Sigmoid colon (tissue), 7 donors: Measurements from ENCODE around the gene CHTOP. TPM values are rescaled to one million over a fixed set of nuclear protein-coding genes. Genes with fewer than 3 reads are reported as not detected.

Experiments used
- DNase-seq: peaks from one replicate; pipeline ENCODE4 v3.0.0-alpha.2; 2019
- H3K27ac ChIP-seq, 4 donors: fragments of 200-600 bp; sonication (generic); one replicate each; pipeline ENCODE4 v1.5.1; 2016 to 2019; ENCODE audit warnings: mild to moderate bottlenecking in 1 of 4
- H3K27me3 ChIP-seq, 3 donors: fragments of 200-600 bp; sonication (generic); one replicate each; pipeline ENCODE4 v1.5.1; 2019; ENCODE audit warnings: mild to moderate bottlenecking in 1 of 3
- H3K36me3 ChIP-seq, 4 donors: fragments of 200-600 bp; sonication (generic); one replicate each; pipeline ENCODE4 v1.5.1; 2016 to 2019
- H3K4me1 ChIP-seq, 4 donors: fragments of 200-600 bp; sonication (generic); one replicate each; pipeline ENCODE4 v1.5.1; 2017 to 2019
- H3K4me3 ChIP-seq, 4 donors: fragments of 200-600 bp; sonication (generic); one replicate each; pipeline ENCODE4 v1.5.1; 2017 to 2019; ENCODE audit warnings: mild to moderate bottlenecking in 2 of 4, moderate library complexity in 1 of 4
- H3K9me3 ChIP-seq, 4 donors: fragments of 200-600 bp in 3 of 4; sonication (generic) in 3 of 4; one replicate each; pipeline versions ENCODE4 v1.5.1 to v1.6.1; 2013 to 2019
- EP300 ChIP-seq, 4 donors: sonication (generic); formaldehyde crosslinking; IDR thresholded peaks; one replicate each; pipeline ENCODE4 v1.6.1; 2017; ENCODE audit warnings: antibody characterized with exemption in 4 of 4
- POLR2A ChIP-seq, 2 donors: fragments of 450-650 bp; IDR thresholded peaks; one replicate each; pipeline ENCODE4 v1.6.1; 2016; ENCODE audit warnings: antibody characterized with exemption in 2 of 2, mild to moderate bottlenecking in 2 of 2, moderate library complexity in 2 of 2
- POLR2AphosphoS5 ChIP-seq, 4 donors: sonication (generic); formaldehyde crosslinking; IDR thresholded peaks; one replicate each; pipeline ENCODE4 v1.6.1; 2017; ENCODE audit warnings: antibody characterized with exemption in 4 of 4
- WGBS, 2 donors: extraction: QIAGEN DNeasy Blood & Tissue Kit; methylation state at CpG; one replicate each; pipeline ENCODE4 v1.1.7; 2013; 5-methylcytosine and 5-hydroxymethylcytosine counted together
- intact Hi-C: fragments of 100-400 bp; cut with DNase I; formaldehyde crosslinking; loops from one replicate; pipeline ENCODE4 v1.15.1; 2023
- polyA plus RNA-seq, 3 donors: library from polyadenylated mRNA; stranded (reverse); fragments of 200-250 nt; gene quantifications; one replicate each; pipeline ENCODE4 v1.2.3, GENCODE V29; 2013
- total RNA-seq, 4 donors: library from RNA; depleted of rRNA; stranded (reverse); fragments of >200 nt; gene quantifications; one replicate each; pipeline ENCODE4 v1.1.0, GENCODE V29; 2016
- TF ChIP-seq, protein P1 (sequence below), 4 experiments: fragments of 450-650 bp in 3 of 4; fragments of 200-600 bp in 1 of 4; IDR thresholded peaks; one replicate each; pipeline ENCODE4 v1.5.1; 2016 to 2019; ENCODE audit warnings: antibody characterized with exemption in 4 of 4, mild to moderate bottlenecking in 3 of 4, moderate library complexity in 2 of 4
- donor health status: healthy with polysubstance abuse.
- donor health status: Bipolar disorder and iron deficiency.
- donor health status: healthy.

CHTOP gene
- total and polyA plus RNA-seq, 7 donors = 35.4 to 65.4 (median 49.3) TPM

DNA sequence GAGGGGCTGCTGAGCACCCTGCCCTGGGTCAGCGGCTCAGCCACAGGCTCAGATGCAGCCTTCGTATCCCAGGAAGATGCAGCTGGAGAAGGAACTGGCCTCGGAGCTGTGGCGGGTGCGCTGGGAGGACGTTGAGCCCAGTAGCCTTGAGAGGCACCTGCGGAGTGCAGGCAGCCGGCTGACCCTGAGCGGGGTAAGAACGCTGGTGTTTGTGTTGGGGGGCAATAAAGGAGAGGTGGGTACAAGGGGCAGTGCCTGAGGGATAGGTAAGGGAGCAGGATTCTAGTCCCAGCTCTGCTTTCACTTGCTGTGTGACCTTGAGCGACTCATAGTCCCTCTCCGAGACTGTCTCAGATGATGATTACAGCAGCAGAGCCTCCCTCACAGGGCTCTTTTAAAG, 51.0 kb downstream of the CHTOP start:
- WGBS, 2 donors = 53 to 74% methylated on average over 12 of the region's 12 CpGs
- Histone ChIP-seq H3K4me3 (no peak overlapping the region), H3K36me3 (no peaks in the 10 kb centered on the region), H3K4me1 (peaks cover 0 to 3% (median under 1%) of the 10 kb centered on the region in 4 donors), H3K9me3 (no peaks in the 10 kb centered on the region), H3K27ac (no peak overlapping the region), H3K27me3 (peaks cover 0 to 22% (median 10%) of the 10 kb centered on the region in 3 donors)
- DNase-seq = no peak
- intact Hi-C loops = no loop called here
- TF ChIP-seq POLR2A (IDR thresholded peaks at IDR 0.05) (no peak), POLR2AphosphoS5 (IDR thresholded peaks at IDR 0.05) (no peak)
- TF ChIP-seq, protein P1, sequence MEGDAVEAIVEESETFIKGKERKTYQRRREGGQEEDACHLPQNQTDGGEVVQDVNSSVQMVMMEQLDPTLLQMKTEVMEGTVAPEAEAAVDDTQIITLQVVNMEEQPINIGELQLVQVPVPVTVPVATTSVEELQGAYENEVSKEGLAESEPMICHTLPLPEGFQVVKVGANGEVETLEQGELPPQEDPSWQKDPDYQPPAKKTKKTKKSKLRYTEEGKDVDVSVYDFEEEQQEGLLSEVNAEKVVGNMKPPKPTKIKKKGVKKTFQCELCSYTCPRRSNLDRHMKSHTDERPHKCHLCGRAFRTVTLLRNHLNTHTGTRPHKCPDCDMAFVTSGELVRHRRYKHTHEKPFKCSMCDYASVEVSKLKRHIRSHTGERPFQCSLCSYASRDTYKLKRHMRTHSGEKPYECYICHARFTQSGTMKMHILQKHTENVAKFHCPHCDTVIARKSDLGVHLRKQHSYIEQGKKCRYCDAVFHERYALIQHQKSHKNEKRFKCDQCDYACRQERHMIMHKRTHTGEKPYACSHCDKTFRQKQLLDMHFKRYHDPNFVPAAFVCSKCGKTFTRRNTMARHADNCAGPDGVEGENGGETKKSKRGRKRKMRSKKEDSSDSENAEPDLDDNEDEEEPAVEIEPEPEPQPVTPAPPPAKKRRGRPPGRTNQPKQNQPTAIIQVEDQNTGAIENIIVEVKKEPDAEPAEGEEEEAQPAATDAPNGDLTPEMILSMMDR (IDR thresholded peaks at IDR 0.05) = no peak

DNA sequence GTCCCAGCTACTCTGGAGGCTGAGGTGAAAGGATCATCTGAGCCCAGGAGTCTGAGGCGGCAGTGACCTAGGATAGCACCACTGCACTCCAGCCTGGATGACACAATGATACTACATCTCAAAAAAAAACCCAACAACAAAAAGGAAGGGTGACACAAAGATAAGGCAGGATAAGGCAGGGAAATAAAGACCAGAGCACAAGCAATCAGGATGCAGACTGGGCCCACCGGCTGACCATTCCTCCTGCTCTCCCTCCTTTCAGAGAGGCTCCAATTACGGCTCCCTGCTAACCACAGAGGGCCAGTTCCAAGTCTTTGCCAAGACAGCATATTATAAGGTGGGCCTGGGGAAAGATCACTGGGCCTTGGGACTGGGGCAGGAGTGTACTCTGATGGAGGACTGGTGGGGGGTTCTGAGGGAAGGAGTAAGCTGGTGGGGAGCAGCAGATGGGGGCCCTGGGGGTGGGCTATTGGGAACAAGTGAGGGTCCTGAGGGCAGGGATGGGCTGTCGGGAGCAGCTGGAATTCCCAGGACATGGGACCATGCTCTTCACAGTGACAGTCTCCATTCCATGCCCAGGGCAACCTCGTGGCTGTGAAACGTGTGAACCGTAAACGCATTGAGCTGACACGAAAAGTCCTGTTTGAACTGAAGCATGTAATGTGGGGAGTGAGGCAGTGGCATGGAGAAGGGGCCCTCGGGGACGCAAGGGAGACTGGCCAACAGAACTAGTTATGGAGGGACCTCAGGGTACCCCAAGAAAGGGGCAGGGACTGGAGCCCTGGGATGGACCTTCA, 51.9 kb downstream of the CHTOP start:
- no peak overlapping the region for H3K27ac ChIP-seq
- no peaks in the 10 kb centered on the region for H3K9me3 ChIP-seq
- H3K4me1 ChIP-seq = no peaks in the 10 kb centered on the region
- no peak overlapping the region for H3K4me3 ChIP-seq
- H3K36me3 ChIP-seq = no peaks in the 10 kb centered on the region
- peaks cover 0 to 13% (median 1%) of the 10 kb centered on the region in 3 donors for H3K27me3 ChIP-seq
- intact Hi-C loops = no loop called here
- no peak for TF ChIP-seq POLR2AphosphoS5 (IDR thresholded peaks at IDR 0.05)
- no peak for TF ChIP-seq EP300 (IDR thresholded peaks at IDR 0.05)
- no peak for TF ChIP-seq POLR2A (IDR thresholded peaks at IDR 0.05)
- TF ChIP-seq, protein P1 (IDR thresholded peaks at IDR 0.05) = no peak
- 81% methylated on average over 11 of the region's 11 CpGs for WGBS, 2 donors
- DNase-seq = no peak

DNA sequence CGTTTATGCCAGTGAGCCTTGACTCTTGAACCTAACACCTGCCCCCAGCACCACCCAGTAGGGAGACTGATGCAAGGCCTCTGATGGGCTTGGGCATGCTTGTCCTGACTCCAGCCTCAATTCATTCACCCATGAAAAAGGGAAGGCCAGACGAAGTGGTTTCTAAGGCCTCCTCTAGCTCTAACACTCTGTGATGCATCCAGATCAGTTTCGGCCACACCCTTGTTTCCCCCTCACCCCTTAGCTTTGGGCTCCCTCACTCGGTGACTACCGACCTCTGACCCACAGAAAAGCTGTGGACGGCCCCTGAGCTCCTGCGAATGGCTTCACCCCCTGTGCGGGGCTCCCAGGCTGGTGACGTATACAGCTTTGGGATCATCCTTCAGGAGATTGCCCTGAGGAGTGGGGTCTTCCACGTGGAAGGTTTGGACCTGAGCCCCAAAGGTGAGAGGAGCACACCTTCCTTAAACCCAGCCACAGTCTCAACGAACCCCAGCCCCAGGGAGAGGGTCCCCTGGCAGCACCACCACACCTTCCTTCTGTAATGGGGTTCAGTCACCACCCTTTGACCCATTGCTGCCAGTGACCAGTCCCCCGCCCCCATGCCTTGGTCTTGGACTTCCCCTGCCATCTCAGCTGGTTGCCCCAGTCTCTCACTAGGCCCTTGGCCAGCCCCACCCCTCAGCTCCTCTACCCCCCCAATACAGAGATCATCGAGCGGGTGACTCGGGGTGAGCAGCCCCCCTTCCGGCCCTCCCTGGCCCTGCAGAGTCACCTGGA, 53.7 kb downstream of the CHTOP start:
- intact Hi-C loops = no loop called here
- H3K4me1 ChIP-seq = no peaks in the 10 kb centered on the region
- TF ChIP-seq POLR2A (IDR thresholded peaks at IDR 0.05) = no peak
- TF ChIP-seq EP300 (IDR thresholded peaks at IDR 0.05) = no peak
- TF ChIP-seq POLR2AphosphoS5 (IDR thresholded peaks at IDR 0.05) = no peak
- TF ChIP-seq, protein P1 (IDR thresholded peaks at IDR 0.05) = no peak
- no peak overlapping the region for H3K27ac ChIP-seq
- no peaks in the 10 kb centered on the region for H3K27me3 ChIP-seq
- 81 to 90% methylated on average over 16 of the region's 16 CpGs for WGBS, 2 donors
- no peaks in the 10 kb centered on the region for H3K36me3 ChIP-seq
- DNase-seq = no peak
- H3K4me3 ChIP-seq = no peak overlapping the region
- no peaks in the 10 kb centered on the region for H3K9me3 ChIP-seq

DNA sequence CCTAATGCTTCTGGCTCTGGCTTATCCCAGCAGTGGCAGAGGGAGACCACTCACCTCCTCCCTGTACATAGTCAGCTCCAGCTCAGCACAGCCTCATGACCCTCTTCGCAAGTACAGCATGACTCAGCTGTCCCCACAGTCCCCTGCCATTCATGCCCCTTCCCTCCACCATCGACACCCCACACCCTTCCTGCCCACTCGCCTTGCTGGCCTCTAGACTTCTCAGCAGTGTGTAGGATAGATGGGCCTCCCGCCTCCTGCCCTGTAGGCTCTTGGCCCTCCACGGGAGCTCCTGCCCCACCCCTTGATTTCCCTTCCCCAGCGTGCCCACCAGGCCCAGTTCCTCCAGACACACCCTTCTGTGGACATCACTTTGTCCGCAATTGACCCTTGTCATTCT, 54.4 kb downstream of the CHTOP start:
- TF ChIP-seq POLR2AphosphoS5 (IDR thresholded peaks at IDR 0.05) = no peak
- TF ChIP-seq POLR2A (IDR thresholded peaks at IDR 0.05) = no peak
- TF ChIP-seq, protein P1 (IDR thresholded peaks at IDR 0.05) = no peak
- TF ChIP-seq EP300 (IDR thresholded peaks at IDR 0.05) = no peak
- no peaks in the 10 kb centered on the region for H3K36me3 ChIP-seq
- H3K27me3 ChIP-seq = no peaks in the 10 kb centered on the region
- intact Hi-C loops = no loop called here
- no peaks in the 10 kb centered on the region for H3K9me3 ChIP-seq
- H3K4me3 ChIP-seq = no peak overlapping the region
- no peak for DNase-seq
- no peak overlapping the region for H3K27ac ChIP-seq
- H3K4me1 ChIP-seq = no peaks in the 10 kb centered on the region
- WGBS, 2 donors = 82 to 86% methylated on average over 7 of the region's 7 CpGs
